Measurements from ENCODE around the gene LRMDA. TPM values are rescaled to one million over a fixed set of nuclear protein-coding genes. Genes with fewer than 3 reads are reported as not detected.

Gene LRMDA
- total RNA-seq, 2 experiments from 2014 or later, result not detected

DNA sequence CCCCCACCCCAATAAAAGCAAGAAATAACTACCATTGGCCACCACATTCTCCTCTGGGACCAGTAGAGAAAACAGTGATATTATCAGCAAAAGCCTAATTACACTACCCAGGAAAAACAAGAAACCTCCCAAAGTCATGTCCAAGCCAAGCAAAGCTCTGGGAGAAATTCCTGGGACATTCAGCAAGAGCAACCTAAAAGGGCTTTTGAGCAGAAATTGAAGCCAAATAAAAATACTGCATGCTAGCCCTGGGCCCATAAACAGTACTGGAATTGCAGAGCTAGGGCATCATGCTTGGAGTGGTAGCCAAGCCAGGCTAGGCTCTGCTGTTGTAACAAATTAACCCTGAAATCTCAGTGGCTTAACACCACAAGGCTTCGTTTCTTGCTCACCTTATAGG is 347.9 kb downstream of the LRMDA start:
- CTCF ChIA-PET (ENCODE audit: unreplicated experiment), result no interaction called here
- Histone ChIP-seq H3K9me3 (ENCODE audit: low read length) (no peaks in the 10 kb centered on the region), H3K4me1 (ENCODE audit: insufficient read depth, low read length, poor library complexity, severe bottlenecking) (no peaks in the 10 kb centered on the region), H3K4me2 (ENCODE audit: low read length) (no peak overlapping the region), H2AFZ (ENCODE audit: low read length) (no peak overlapping the region), H4K20me1 (ENCODE audit: insufficient read depth, low read length) (no peaks in the 10 kb centered on the region), H3K9me2 (ENCODE audit: insufficient read depth, low read length) (no peaks in the 10 kb centered on the region), H3K27ac (ENCODE audit: low read depth, low read length, poor library complexity, severe bottlenecking) (no peak overlapping the region), H3K4me3 (ENCODE audit: low read depth, low read length, poor library complexity, severe bottlenecking) (no peak overlapping the region), H3K36me3 (ENCODE audit: insufficient read depth, low read length) (no peaks in the 10 kb centered on the region), H3K79me2 (ENCODE audit: insufficient read depth, low read depth, low read length) (no peaks in the 10 kb centered on the region)
- intact Hi-C loops (cut with micrococcal nuclease; ENCODE audit: unreplicated experiment), result no loop called here
- no peak for DNase-seq (ENCODE audit: low spot score)
- no TSS peak for BruUV-seq (replicated peaks)
- POLR2A ChIA-PET, result interaction anchor here (1.5 kb wide), 1 partner anchor 9 kb away, joined by 6 read pairs; no protein-coding TSS in a partner anchor
- TF ChIP-seq, protein P1, sequence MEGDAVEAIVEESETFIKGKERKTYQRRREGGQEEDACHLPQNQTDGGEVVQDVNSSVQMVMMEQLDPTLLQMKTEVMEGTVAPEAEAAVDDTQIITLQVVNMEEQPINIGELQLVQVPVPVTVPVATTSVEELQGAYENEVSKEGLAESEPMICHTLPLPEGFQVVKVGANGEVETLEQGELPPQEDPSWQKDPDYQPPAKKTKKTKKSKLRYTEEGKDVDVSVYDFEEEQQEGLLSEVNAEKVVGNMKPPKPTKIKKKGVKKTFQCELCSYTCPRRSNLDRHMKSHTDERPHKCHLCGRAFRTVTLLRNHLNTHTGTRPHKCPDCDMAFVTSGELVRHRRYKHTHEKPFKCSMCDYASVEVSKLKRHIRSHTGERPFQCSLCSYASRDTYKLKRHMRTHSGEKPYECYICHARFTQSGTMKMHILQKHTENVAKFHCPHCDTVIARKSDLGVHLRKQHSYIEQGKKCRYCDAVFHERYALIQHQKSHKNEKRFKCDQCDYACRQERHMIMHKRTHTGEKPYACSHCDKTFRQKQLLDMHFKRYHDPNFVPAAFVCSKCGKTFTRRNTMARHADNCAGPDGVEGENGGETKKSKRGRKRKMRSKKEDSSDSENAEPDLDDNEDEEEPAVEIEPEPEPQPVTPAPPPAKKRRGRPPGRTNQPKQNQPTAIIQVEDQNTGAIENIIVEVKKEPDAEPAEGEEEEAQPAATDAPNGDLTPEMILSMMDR (conservative IDR thresholded peaks at IDR 0.05; ENCODE audit: low read length), result no peak
- TF ChIP-seq EZH2phosphoT487 (IDR thresholded peaks at IDR 0.05; ENCODE audit: borderline replicate concordance, low read depth, low read length), result no peak

DNA sequence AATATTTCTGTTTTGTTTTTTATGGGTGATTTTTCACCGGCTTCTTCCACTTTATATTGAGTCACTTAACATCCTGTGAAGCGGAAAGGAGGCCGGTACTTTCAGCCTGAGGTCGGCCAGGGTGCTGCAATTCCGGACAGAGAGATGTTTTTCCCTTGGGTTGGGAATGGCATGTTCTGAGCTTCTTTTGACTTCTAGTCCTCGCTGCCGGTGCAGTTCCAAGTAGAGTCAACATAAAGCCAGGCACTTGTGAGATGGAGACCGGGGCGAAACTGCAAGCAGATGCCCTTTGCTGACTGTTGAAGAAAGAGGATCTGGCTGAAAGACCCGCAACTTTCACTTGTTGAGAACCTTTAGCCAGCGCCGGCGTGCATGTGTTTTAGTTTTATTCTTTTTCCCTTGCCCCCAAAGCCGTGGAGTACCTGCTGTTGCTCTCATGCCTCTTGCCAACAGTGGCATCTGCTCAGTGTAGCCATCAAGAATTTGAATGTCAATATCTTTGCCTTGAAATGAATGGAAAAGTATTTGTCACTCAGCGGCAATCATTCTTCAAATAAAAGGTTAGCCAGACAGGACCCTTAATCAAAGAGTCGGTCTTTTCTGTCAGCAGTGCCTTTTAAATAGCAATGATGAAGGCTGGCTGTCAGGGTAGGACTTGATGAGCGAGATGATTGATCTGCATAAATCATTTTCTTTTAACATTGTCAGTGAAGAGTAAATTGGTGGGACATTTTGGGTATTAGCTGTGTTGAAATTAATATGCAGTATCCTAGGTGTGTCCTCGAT is 351.2 kb downstream of the LRMDA start:
- CTCF ChIA-PET (ENCODE audit: unreplicated experiment), result no interaction called here
- no peak for DNase-seq (ENCODE audit: low spot score)
- no peaks in the 10 kb centered on the region for H3K4me1 ChIP-seq (ENCODE audit: insufficient read depth, low read length, poor library complexity, severe bottlenecking)
- no peak overlapping the region for H3K4me3 ChIP-seq (ENCODE audit: low read depth, low read length, poor library complexity, severe bottlenecking)
- H4K20me1 ChIP-seq (ENCODE audit: insufficient read depth, low read length), result no peaks in the 10 kb centered on the region
- no peaks in the 10 kb centered on the region for H3K36me3 ChIP-seq (ENCODE audit: insufficient read depth, low read length)
- H2AFZ ChIP-seq (ENCODE audit: low read length), result no peak overlapping the region
- no peaks in the 10 kb centered on the region for H3K9me2 ChIP-seq (ENCODE audit: insufficient read depth, low read length)
- H3K9me3 ChIP-seq (ENCODE audit: low read length), result no peaks in the 10 kb centered on the region
- POLR2A ChIA-PET, result interaction anchor here (0.7 to 1.2 kb wide), 2 partner anchors 16 to 20 kb away, joined by 3 to 4 read pairs; no protein-coding TSS in a partner anchor
- BruUV-seq (replicated peaks), result no TSS peak
- H3K27ac ChIP-seq (ENCODE audit: low read depth, low read length, poor library complexity, severe bottlenecking), result no peak overlapping the region
- intact Hi-C loops (cut with micrococcal nuclease; ENCODE audit: unreplicated experiment), result no loop called here
- H3K79me2 ChIP-seq (ENCODE audit: insufficient read depth, low read depth, low read length), result no peaks in the 10 kb centered on the region
- TF ChIP-seq EZH2phosphoT487 (IDR thresholded peaks at IDR 0.05; ENCODE audit: borderline replicate concordance, low read depth, low read length), result no peak
- TF ChIP-seq, protein P1 (conservative IDR thresholded peaks at IDR 0.05; ENCODE audit: low read length), result no peak
- no peak overlapping the region for H3K4me2 ChIP-seq (ENCODE audit: low read length)

All from OCI-LY7 (cell line).